ENCODE data around the gene KCNG2. TPM values are rescaled to one million over a fixed set of nuclear protein-coding genes. Genes with fewer than 3 reads are reported as not detected.

Gene KCNG2
- total and polyA plus RNA-seq, 12 donors: 0.06 to 2.9 (median 0.50) TPM; not detected in 3

DNA sequence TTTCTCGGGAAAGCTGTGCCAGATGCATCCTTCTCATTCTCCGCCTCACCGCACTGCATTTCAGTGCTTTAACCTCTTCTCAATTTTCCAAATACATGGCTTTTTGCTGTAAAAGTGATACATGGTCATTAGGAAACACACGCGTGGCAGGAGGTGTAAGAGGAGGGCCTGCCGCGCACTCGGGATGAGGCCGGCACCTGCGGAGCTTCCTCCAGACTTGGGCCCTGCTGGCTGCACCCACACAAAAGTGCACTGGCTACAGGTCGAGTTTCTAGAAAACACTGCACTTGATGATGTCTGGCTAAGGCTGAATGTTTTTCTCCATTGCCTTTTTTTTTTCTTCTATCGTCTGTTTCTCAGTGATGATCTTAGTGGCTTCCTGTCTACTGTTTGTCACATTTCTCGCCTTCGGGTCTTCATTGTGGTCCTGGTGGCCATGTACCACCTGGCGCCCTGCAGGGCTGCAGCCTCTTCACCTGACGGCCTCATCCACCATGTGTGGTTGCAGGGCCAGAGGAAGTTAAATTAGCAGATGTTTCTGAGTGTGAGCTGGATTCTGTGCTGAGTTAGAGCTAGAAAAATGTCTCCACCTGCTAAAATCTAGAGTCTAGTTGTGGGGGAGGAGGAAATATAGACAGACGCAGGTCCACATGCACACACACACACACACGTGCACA, 7.6 kb downstream of the KCNG2 start:
- Histone ChIP-seq H3K4me3 (no peak overlapping the region), H3K27ac (no peak overlapping the region), H3K27me3 (peaks cover 2% of the 10 kb centered on the region), H3K36me3 (replicated peaks in 1 of 2) (no peaks in the 10 kb centered on the region), H3K4me1 (replicated peaks in 1 of 2) (no peaks in the 10 kb centered on the region), H3K9me3 (replicated peaks in 1 of 3) (no peaks in the 10 kb centered on the region)
- no peak for TF ChIP-seq POLR2A (IDR thresholded peaks at IDR 0.05)
- TF ChIP-seq CTCF (IDR thresholded peaks at IDR 0.05): no peak
- intact Hi-C loops (cut with DNase I): no loop called here
- WGBS, 4 donors: 76 to 81% (median 78%) methylated on average over 18 of the region's 18 CpGs
- DNase-seq: no peak

DNA sequence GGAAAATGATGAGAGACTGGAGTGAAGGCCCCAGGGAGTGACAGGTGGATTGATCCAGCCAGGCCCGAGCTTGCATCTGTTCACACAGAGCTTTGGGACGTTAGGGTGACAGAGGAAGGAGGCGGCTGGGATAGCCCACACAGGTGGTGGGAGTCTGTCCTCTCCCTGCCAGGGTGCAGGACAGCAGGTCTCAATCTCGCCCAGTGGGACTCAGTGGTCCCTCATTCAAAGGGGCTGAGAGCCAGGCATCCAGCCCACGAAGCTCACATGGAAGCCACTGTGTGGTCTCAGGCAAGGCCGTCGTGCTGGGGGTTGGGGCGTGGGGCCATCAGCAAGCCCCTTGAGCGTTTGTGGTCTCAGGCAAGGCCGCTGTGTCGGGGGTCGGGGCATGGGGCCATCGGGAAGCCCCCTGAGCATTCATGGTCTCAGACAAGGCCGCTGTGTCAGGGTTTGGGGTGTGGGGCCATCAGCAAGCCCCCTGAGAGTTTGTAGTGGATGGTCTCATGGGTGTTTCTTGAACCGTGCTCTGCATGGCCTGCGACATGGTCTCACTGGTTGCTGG, 8.3 kb downstream of the KCNG2 start:
- H3K27ac ChIP-seq: no peak overlapping the region
- no peaks in the 10 kb centered on the region for H3K27me3 ChIP-seq
- WGBS, 4 donors: 80 to 97% (median 82%) methylated on average over 6 to 16 of the region's 16 CpGs
- H3K4me1 ChIP-seq (replicated peaks in 1 of 2): no peaks in the 10 kb centered on the region
- intact Hi-C loops (cut with DNase I): no loop called here
- no peak overlapping the region for H3K4me3 ChIP-seq
- no peaks in the 10 kb centered on the region for H3K9me3 ChIP-seq (replicated peaks in 1 of 3)
- no peaks in the 10 kb centered on the region for H3K36me3 ChIP-seq (replicated peaks in 1 of 2)
- no peak for TF ChIP-seq POLR2A (IDR thresholded peaks at IDR 0.05)
- no peak for TF ChIP-seq CTCF (IDR thresholded peaks at IDR 0.05)
- DNase-seq: no peak

DNA sequence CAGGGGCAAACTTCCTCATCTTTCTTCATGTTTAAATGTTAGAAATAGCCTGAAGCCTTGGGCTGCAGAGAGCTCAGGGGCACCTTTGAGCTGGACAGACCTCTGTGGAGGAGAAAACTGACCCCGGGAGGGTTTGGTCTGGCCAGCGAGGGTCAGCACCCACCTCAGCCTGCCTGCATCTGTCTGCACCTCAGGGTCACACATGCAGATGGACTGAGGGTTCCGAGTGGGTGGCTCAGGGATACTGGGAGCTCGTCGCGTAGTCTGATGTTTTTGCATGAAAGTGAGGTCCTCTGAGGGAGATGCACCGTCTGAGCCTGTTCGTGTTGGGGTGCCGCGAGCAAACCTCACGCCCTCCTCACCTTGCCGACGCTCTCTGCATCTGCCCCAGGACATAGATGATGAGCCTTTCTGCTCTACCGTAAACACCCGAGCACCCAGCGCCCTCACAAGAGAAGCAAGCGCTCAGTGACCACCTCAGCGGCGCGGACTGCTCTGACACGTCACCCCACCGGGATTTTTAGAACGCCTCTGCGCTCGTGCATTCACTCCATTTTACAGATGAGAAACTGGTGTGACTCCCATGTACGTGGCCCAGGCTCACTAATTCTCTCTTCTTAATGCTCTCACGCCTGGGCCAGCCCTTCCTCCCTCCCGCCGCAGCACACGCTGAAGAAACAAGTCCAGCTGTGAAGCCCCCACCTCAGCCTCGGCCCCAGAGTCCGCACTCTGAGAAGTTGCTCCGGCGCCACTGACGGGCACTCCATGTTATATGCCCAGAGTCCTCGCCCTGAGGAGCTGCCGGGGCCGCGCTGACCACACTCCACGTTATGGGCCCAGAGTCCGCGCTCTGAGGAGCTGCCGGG, 9.5 kb downstream of the KCNG2 start:
- intact Hi-C loops (cut with DNase I): no loop called here
- DNase-seq: no peak
- Histone ChIP-seq H3K4me1 (replicated peaks in 1 of 2) (no peaks in the 10 kb centered on the region), H3K9me3 (replicated peaks in 1 of 3) (no peaks in the 10 kb centered on the region), H3K27me3 (no peaks in the 10 kb centered on the region), H3K27ac (no peak overlapping the region), H3K36me3 (replicated peaks in 1 of 2) (no peaks in the 10 kb centered on the region), H3K4me3 (no peak overlapping the region)
- WGBS, 4 donors: 87 to 93% (median 92%) methylated on average over 28 to 42 of the region's 43 CpGs
- TF ChIP-seq CTCF (IDR thresholded peaks at IDR 0.05) (no peak), POLR2A (IDR thresholded peaks at IDR 0.05) (no peak)

GRCh38 chr18:79809482-79810192, 11.9 kb downstream of the KCNG2 start:
- no peak for DNase-seq
- no peak for TF ChIP-seq POLR2A (IDR thresholded peaks at IDR 0.05)
- no peak for TF ChIP-seq CTCF (IDR thresholded peaks at IDR 0.05)
- WGBS, 4 donors: 87 to 92% (median 90%) methylated on average over 40 to 44 of the region's 44 CpGs
- Histone ChIP-seq H3K27ac (no peak overlapping the region), H3K36me3 (replicated peaks in 1 of 2) (no peaks in the 10 kb centered on the region), H3K27me3 (no peaks in the 10 kb centered on the region), H3K9me3 (replicated peaks in 1 of 3) (no peaks in the 10 kb centered on the region), H3K4me3 (no peak overlapping the region), H3K4me1 (replicated peaks in 1 of 2) (no peaks in the 10 kb centered on the region)
- intact Hi-C loops (cut with DNase I): no loop called here
